PFSK-1 (cell line): ENCODE data around the gene BCKDHB.

Source experiments
- SIN3A ChIP-seq: IDR thresholded peaks from 2 replicates; pipeline ENCODE4 v1.6.1; 2012; ENCODE audit warnings: mild to moderate bottlenecking, low read length, moderate library complexity, borderline replicate concordance; ENCODE audit not compliant: insufficient read depth
- TAF1 ChIP-seq: IDR thresholded peaks from 2 replicates; pipeline ENCODE4 v1.6.1; 2012; ENCODE audit warnings: low read length, control low read depth, borderline replicate concordance; ENCODE audit not compliant: insufficient read depth
- TF ChIP-seq, protein P1 (sequence below), 2 experiments: IDR thresholded peaks; 2 replicates each; pipeline versions ENCODE4 v1.6.1 to v1.8.0; 2011 to 2012; ENCODE audit warnings: low read depth in 2 of 2, low read length in 2 of 2, control low read depth in 1 of 2, inconsistent platforms in 1 of 2, mild to moderate bottlenecking in 1 of 2, moderate library complexity in 1 of 2; ENCODE audit not compliant: insufficient read depth in 1 of 2

DNA sequence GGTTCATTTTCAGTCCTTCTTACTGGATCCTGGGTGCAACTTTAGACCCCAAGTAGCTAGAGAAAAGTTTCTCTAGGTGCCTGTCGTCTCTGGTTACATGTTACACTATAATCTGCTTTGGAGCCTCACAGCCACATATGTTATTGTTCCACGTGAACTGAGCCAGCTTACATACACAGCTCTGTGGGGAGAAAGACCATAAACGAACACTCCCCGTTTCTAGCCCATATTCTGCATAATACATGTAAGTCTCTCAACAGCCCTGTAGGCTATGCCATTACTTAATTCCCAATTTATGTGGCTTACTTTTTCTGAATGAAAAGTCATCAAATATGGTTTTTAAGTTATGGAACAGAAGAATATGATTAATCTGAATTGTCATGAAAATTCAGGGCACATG lies 233.8 kb downstream of the BCKDHB start:
- TF ChIP-seq, protein P1, sequence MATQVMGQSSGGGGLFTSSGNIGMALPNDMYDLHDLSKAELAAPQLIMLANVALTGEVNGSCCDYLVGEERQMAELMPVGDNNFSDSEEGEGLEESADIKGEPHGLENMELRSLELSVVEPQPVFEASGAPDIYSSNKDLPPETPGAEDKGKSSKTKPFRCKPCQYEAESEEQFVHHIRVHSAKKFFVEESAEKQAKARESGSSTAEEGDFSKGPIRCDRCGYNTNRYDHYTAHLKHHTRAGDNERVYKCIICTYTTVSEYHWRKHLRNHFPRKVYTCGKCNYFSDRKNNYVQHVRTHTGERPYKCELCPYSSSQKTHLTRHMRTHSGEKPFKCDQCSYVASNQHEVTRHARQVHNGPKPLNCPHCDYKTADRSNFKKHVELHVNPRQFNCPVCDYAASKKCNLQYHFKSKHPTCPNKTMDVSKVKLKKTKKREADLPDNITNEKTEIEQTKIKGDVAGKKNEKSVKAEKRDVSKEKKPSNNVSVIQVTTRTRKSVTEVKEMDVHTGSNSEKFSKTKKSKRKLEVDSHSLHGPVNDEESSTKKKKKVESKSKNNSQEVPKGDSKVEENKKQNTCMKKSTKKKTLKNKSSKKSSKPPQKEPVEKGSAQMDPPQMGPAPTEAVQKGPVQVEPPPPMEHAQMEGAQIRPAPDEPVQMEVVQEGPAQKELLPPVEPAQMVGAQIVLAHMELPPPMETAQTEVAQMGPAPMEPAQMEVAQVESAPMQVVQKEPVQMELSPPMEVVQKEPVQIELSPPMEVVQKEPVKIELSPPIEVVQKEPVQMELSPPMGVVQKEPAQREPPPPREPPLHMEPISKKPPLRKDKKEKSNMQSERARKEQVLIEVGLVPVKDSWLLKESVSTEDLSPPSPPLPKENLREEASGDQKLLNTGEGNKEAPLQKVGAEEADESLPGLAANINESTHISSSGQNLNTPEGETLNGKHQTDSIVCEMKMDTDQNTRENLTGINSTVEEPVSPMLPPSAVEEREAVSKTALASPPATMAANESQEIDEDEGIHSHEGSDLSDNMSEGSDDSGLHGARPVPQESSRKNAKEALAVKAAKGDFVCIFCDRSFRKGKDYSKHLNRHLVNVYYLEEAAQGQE (IDR thresholded peaks at IDR 0.05; ENCODE audit: insufficient read depth in 1 of 2, low read depth in 2 of 2, low read length in 2 of 2), result no peak
- TF ChIP-seq SIN3A (no peak), TAF1 (no peak)
